HEK293T (cell line): ENCODE results near the gene STAG1.

ENCODE experiments used
- CTBP1 ChIP-seq: fragments of 450-650 bp; IDR thresholded peaks from 2 replicates; pipeline ENCODE4 v1.6.1; 2016; ENCODE audit warnings: borderline replicate concordance
- SUZ12 ChIP-seq: fragments of 450-650 bp; IDR thresholded peaks from 2 replicates; pipeline ENCODE4 v1.6.1; 2016; ENCODE audit warnings: mild to moderate bottlenecking

DNA sequence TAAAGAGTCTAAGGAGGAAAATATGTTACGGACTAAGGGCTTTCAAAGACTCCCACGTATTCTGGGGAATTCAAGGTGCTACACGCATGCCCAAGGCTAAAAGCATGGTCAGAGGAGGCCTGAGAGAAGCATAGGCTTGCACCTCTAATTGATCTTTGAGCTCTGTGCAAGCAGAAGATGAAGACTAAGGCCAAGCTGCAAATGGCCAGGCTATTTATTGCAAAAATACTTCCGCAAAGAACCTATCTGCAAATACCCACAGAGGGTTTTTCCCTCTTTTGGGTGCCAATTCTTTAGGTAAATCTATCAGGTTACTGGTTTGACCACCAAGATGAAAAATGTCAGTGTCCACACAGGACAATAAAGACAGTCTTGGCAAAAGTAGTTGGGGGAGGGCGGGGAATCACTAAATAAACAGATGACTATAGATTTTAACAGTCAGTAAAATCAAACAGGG lies 119.5 kb downstream of the STAG1 start:
- TF ChIP-seq SUZ12 (no peak), CTBP1 (no peak)
